ENCODE data around the gene RPS6KA5.

- TF ChIP-seq CTCF (IDR thresholded peaks at IDR 0.05) (no peak), ZFX (IDR thresholded peaks at IDR 0.05; ENCODE audit: borderline replicate concordance) (no peak)
Measured at GRCh38 chr14:90959344-90959743, 101.1 kb downstream of the RPS6KA5 start.
